Dendritic cell treated with granulocyte-macrophage colony-stimulating factor and Interleukin-4, amounts not matched to agents 40 ng/mL and 50 ng/mL, for 4 days (primary cell): ENCODE results near the gene ZNF428.

Experiments used
- H3K27ac Mint-ChIP-seq: one replicate; pipeline ENCODE4 v1.8.0; 2022; ENCODE audit warnings: mild to moderate bottlenecking, mixed read lengths
- H3K27me3 Mint-ChIP-seq: one replicate; pipeline ENCODE4 v1.8.0; 2022; ENCODE audit warnings: mild to moderate bottlenecking, mixed read lengths
- H3K36me3 Mint-ChIP-seq: one replicate; pipeline ENCODE4 v1.8.0; 2022; ENCODE audit warnings: low read depth, mixed read lengths
- H3K4me1 Mint-ChIP-seq: one replicate; pipeline ENCODE4 v1.8.0; 2022; ENCODE audit warnings: low read depth, mixed read lengths
- H3K4me3 Mint-ChIP-seq: one replicate; pipeline ENCODE4 v1.8.0; 2022; ENCODE audit warnings: mild to moderate bottlenecking, moderate library complexity, mixed read lengths
- H3K9me3 Mint-ChIP-seq: one replicate; pipeline ENCODE4 v1.8.0; 2022; ENCODE audit warnings: mixed read lengths
- intact Hi-C: fragments of 100-400 bp; cut with micrococcal nuclease; formaldehyde crosslinking; loops from one replicate; pipeline ENCODE4 v1.15.0; 2022

ZNF428 gene

GRCh38 chr19:43563816-43564457 is 55.5 kb downstream of the ZNF428 start:
- Mint-ChIP-seq H3K4me1 (peaks cover 28% of the 10 kb centered on the region), H3K27me3 (no peaks in the 10 kb centered on the region), H3K9me3 (no peaks in the 10 kb centered on the region), H3K36me3 (peaks cover 51% of the 10 kb centered on the region), H3K27ac (peak overlapping the region; percentile 71), H3K4me3 (no peak overlapping the region)
- intact Hi-C loops: loop anchor here (5.0 kb wide), 1 partner anchor 33 kb away; the partner anchor contains the start of genes IRGQ and ZNF576

- Mint-ChIP-seq H3K4me1 (peaks cover 28% of the 10 kb centered on the region), H3K36me3 (peaks cover 51% of the 10 kb centered on the region), H3K4me3 (peak overlapping the region; percentile 37), H3K27me3 (no peaks in the 10 kb centered on the region), H3K27ac (peak overlapping the region; percentile 71), H3K9me3 (no peaks in the 10 kb centered on the region)
- intact Hi-C loops: loop anchor here (5.0 kb wide), 1 partner anchor 35 kb away; the partner anchor contains the start of genes IRGQ and ZNF576
Measured at GRCh38 chr19:43562698-43563241, 56.7 kb downstream of the ZNF428 start.

GRCh38 chr19:43562226-43562697 is 57.2 kb downstream of the ZNF428 start:
- H3K27ac Mint-ChIP-seq: peak overlapping the region; percentile 71
- H3K36me3 Mint-ChIP-seq: peaks cover 56% of the 10 kb centered on the region
- H3K27me3 Mint-ChIP-seq: no peaks in the 10 kb centered on the region
- intact Hi-C loops: loop anchor here (5.0 kb wide), 1 partner anchor 35 kb away; the partner anchor contains the start of genes IRGQ and ZNF576
- H3K4me3 Mint-ChIP-seq: no peak overlapping the region
- no peaks in the 10 kb centered on the region for H3K9me3 Mint-ChIP-seq
- H3K4me1 Mint-ChIP-seq: peaks cover 28% of the 10 kb centered on the region

GRCh38 chr19:43561139-43561970 is 58.1 kb downstream of the ZNF428 start:
- peaks cover 58% of the 10 kb centered on the region for H3K36me3 Mint-ChIP-seq
- no peak overlapping the region for H3K4me3 Mint-ChIP-seq
- no peaks in the 10 kb centered on the region for H3K27me3 Mint-ChIP-seq
- intact Hi-C loops: loop anchor here (5.0 kb wide), 1 partner anchor 36 kb away; the partner anchor contains the start of genes IRGQ and ZNF576
- H3K27ac Mint-ChIP-seq: no peak overlapping the region
- peaks cover 28% of the 10 kb centered on the region for H3K4me1 Mint-ChIP-seq
- H3K9me3 Mint-ChIP-seq: no peaks in the 10 kb centered on the region

GRCh38 chr19:43560687-43561086 is 58.7 kb downstream of the ZNF428 start:
- H3K4me3 Mint-ChIP-seq: no peak overlapping the region
- intact Hi-C loops: loop anchor here (5.0 kb wide), 1 partner anchor 37 kb away; the partner anchor contains the start of genes IRGQ and ZNF576
- H3K4me1 Mint-ChIP-seq: peaks cover 28% of the 10 kb centered on the region
- no peaks in the 10 kb centered on the region for H3K9me3 Mint-ChIP-seq
- H3K36me3 Mint-ChIP-seq: peaks cover 65% of the 10 kb centered on the region
- H3K27me3 Mint-ChIP-seq: no peaks in the 10 kb centered on the region
- no peak overlapping the region for H3K27ac Mint-ChIP-seq
